Stimulated activated CD4-positive, alpha-beta T cell treated with anti-CD3 and anti-CD28 coated beads, Interleukin-12 subunit alpha, Interleukin-12 subunit beta, amount 100 ng/mL, for 48 hours (primary cell): ENCODE data around the gene HSD17B10.
"Not testable (repeated sequence)": the region's sequence is repeated elsewhere in the genome, so short reads cannot be mapped to it uniquely, and the experiment has no call there.

Source experiments
- DNase-seq, 3 donors: peaks; one replicate each; pipeline ENCODE4 v3.0.0-alpha.2; 2020; ENCODE audit warnings: low read depth in 2 of 3, low spot score in 1 of 3

Gene HSD17B10

DNA sequence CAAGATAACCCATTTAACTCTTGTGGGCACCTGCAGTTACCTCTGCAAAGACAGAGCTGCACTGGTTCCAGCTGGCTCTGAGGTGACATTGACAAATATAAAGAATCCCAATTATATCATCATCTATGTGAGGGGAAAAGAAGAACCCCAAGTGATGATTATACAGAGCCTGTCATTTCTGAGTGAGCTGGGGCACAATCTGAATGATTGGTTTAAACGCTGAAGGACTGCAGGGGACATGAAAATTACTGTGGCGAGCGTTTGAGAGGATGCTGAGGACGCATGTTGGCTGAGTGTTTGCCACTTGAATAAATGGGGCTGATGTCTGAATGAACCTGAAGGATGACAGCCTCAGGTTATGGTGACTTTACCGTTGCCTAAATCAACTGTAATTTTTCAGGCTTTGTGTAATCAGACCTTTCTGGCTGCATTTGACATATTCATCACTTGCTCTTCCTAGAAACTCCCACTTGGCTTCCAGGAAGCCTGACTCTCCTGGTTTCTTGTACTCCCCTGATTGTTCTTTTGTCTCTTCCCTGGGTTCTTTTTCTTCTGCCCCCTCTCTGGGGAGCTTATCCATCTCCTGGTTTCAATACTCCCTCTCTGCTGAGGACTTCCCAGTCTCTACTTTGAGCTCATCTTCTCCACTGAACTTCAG lies 4.1 kb upstream of the HSD17B10 start:
- DNase-seq = no peak

DNA sequence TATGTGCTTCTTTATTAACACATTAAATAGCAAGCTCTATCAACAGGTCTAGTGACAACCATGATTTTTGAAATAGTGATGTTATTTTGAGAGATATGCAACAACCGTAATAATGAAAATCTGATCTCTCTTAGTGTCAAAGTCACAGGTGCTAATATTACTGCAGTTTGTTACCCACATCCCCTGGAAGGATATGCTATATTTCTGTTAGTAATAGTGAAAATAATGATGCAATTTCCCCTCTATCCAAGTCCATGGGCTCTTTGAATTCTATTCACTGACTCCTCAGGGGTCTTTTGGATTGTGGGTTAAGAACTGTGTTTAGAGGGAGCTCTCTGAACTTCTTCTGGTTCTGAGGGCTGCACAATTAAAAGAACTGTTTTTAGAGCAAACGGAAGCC lies 3.0 kb upstream of the HSD17B10 start:
- DNase-seq = no peak

DNA sequence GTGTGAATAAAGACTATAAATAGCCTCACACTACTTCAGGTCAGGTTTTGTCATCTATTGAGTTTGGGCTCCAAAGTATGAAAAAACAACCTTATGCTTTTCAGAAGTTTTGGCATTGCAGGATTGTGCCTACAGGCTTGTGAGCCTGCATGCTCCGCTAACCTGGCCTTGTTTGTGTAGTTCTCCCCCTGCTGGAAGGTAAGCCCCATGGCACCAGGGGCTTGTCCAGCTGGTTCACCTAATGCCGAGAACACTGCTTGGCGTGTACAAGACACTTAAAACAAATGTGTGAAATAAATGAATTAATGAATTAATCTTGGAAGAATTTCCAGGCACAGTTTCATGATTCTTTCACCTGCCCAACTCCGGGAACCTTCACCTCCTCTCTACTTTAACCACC lies 1.8 kb upstream of the HSD17B10 start:
- DNase-seq = peak; percentile 33 to 65 (median 38)

DNA sequence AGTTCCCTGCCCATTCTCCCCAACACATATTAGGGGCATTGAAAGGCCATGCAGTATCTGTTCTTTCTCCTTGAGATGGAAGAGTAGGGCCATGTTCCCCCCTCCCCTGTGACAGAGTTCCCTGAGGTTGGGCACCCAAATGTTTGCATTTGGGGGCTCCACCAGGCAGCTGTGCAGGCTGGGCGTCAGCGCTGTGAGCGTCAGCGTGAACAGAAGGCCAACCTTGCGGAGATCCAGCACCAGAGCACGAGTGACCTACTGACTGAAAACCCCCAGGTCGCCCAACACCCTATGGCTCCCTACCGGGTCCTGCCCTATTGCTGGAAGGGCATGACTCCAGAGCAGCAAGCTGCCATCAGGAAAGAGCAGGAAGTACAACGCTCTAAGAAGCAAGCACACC lies 3.9 kb downstream of the HSD17B10 start:
- DNase-seq = no peak

DNA sequence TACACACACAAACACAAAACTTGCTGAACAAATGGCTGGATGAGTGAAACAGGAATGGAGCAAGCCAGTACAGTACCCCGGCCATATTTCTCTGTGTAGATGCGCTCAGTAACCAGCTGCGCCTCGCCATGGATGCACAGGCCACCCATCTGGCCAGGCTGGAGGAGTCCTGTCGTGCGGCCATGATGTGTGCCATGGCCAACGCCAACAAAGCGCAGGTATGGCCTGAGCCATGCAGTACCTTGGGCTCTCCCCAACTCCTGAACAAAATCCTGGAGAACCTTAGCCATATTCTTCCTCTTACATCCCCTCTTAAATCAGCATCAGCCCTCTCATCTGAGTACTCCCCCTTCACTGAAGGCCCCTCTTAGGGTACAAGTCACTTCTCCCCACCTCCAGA lies 4.4 kb downstream of the HSD17B10 start:
- no peak for DNase-seq

DNA sequence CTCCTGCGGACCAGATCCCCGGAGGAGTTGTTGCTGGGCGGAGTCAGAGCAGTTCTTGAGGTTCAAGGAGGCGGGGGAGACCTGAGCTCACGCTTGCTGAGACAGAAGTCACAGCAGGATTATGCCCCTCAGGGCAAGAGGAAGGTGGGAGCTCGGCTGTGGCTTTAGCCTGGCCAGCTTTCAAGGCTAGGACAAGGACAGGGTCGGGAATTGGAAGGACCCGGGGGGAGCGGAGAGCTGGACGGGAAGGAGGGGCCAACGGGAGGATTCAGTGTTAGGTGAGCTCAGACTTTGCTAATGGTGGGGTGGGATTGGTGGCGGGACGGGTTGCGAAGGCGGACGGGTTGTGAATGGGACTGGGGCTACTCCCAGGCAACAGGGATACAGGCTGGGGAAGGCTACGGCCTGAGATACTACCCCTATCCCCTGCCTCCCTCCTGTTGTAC lies 11.3 kb downstream of the HSD17B10 start, which contains the start of gene RIBC1:
Gene RIBC1 (plus strand): TSS at position 13 of the 446 bp plus-strand sequence. CDS start 3,404 bp downstream, outside the sequence.
- DNase-seq = no peak

DNA sequence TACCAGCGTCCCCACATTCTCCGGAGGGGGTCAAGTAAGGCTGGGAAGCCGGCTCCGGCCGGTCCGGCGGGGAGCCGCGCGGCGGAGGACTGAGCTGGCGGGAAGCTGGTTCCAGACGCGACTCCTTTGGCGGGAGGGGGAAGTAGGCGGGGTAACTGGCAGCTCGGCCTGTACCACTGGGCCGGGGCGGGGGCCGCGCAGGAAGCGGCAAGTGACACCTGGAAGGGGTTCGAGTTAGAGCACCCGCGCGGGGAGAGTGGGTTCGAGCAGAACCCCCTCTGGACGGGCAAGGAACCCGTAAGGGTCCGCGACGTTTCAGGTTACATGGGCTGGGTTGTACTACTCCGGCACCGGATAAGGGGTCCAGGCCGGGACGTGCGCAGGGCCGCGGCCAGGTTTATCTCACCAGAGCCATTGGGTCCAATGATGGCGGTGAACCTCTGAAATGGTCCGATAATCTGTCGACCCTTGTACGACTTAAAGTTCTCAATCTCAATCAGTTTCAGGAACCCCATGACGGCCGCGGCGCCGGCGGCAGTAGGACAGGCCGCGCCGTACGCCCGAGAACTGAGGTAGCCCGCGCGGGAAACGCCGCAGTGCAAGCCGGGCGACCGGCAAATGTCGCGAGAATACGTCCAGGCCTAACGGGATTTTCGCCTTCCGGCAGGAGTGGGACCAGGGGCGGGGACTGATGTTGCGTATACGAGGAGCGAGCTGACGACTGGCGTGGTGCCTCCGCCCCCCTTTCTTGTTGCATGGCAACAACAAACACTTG lies 11.9 kb downstream of the HSD17B10 start, which contains the start of gene SMC1A:
Gene SMC1A (minus strand): TSS at position 569 of the 775 bp plus-strand sequence. CDS start 54 bp downstream, at position 515.
- peak; percentile 90 to 98 (median 91) for DNase-seq

DNA sequence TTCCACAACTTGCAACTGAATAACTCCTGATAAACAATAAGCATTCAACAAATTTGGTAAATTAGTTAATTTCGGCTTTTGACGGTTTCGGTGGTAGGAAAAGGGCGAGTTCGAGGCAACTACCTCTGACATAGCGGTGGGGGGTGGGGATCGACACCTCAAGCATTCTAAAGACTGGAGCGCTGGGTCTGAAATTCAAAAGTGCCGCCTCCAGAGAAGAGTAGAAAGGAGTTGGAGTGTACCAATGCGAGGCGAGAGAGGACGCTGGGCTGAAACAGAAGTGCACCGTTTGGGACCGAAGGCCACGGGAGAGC lies 12.4 kb downstream of the HSD17B10 start:
- DNase-seq = no peak

DNA sequence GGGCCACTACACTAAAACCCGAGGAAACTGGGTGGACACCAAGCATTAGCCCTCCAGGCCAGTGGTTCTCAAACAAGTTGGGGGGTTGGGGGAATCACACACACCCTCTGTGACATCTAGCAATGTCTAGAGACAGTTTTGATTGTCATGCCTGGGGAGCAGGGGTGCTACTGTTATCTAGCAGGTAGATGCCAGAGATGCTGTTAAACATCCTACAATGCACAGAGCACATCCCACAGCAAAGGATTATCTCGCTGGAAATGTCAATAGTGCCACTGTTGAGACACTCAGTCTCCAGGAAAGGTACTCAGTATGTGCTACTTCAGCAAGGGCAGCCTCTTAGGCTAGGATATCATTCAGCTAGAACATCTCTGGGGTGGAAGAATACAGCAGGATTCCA lies 13.0 kb downstream of the HSD17B10 start:
- no peak for DNase-seq

DNA sequence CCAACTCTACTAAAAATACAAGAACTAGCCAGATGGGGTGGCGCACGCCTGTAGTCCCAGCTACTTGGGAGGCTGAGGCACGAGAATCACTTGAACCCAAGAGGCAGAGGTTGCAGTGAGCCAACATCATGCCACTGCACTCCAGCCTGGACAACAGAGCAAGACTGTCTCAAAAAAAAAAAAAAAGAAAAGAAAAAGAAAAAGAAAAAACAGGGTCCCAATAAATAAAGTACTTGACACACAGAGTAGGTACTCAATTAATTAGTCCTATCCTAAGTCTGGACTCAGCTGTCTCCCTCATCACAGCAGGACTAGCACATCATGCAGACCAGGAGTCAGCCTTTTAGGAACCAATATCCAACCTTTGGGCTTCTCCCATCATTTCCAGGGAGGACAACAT lies 13.8 kb downstream of the HSD17B10 start:
- not testable (repeated sequence) for DNase-seq

DNA sequence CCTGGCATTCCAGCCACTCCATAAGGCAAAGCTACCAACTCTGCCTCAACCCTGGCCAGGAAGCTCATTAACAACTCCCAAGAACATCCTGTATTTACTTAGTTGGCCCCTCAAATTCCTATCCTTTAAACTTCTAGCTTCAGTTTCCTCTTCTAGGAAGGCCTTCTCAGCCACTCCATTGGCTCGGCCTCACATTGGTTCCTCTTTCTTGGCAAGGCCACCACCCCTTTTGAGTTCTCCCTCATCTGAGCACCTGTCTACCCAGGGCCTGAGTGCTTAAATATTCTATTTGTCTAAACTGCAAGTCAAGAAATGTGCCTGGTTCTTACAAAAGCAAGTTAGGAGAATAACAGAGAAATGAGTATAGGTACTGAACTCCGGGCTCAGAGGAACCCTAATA lies 21.7 kb downstream of the HSD17B10 start:
- no peak for DNase-seq

DNA sequence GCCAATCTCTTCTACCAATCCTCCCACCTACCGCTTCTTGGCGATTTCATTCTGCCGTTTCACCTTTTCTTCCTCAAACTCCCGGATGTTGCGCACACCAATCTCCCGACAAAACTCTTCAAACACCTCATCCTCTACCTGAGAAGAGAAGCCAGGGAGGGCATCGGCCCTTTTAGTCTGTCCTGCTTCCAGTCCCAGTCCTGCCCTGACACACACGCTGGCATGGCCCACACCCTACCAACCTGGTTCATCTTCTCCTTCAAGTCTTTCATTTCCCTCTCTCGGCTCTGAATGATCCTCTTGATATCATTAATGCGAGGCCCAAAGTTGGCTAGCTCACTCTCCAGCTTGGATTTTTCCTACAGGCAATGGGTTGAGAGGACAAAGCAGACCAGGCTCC lies 30.6 kb downstream of the HSD17B10 start:
- DNase-seq = no peak

DNA sequence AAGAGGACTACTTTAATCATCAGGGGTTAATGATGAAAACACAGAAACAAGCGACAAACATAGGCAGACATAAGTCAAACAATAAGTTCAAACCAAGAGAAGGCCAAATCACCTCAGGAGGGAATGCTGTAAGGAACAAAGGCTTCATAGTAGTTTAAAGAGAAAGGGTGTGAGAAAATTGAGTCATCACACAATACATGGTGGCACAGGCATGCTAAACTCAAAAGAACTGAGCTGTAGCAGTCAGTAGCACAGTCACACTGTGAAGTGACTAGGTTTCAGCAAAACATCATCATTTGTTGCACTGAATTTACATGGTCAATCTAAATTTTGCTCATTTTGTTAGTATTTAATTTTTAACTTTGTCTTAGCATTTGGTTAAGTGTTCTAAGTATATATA lies 36.0 kb downstream of the HSD17B10 start:
- DNase-seq = no peak

DNA sequence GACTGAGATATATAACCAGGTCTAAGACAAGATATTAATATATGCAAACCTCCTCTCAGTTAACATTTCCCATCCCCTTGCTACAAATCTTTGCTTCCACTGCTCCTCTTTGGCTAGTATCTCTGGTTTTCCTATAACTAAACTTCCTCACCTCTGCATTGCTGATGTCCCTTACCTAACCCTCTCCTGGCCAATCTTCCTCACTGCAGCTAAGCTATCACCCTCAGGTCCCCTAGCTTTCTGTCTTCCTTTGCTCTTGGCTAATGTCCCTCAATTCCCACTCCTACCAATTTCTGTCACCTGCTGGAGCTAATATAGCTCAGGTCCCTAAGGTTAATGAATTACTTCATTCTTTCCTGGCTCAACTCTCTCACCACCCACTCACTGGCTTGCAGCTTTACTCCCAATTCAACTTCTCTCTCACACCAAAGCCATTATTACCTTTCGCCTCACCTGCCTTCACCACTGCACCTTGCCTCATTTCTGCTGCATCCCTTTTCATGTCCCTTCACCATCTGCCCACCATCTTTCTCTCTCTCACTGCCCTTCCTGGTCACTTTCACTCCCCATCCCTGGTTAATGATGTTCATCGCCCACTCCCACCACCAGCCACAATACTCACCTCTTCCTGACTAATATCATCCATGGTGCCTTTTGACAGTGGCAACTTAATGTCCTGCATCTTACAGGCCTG lies 38.4 kb downstream of the HSD17B10 start:
- DNase-seq = no peak

DNA sequence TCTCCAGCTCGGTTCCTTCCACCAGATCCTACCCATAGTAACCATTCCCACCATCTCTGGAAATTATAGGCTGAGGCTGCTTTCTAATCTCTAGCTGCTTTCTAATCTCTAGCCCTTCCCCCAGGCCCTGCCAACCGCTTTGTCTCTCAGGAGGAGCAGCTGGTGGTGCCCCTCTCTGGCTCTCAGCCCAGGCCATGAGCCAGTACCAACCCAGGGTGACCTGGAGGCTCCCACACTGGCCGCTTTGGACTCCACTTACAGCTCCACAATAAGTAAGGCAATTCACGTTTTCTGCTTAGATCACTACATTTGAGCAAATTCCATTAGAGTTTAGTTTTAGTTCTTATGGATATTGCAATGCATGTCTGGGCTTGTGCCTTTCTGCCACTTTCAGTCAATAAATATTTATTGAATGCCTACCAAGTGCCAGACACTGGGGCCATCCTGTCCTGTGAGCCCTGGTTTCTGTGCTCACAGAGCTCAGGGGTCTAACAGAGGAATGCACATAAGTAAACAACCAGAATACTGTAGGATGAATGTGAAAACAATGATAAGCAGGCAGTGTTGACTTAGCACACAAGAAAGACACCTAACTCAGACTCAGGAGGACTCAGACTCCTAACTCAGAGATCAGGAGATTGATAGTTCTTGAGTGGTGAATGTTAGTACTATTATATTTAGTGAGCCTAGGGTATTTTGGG lies 50.6 kb downstream of the HSD17B10 start:
- DNase-seq = no peak
